GM12878 (cell line): Measurements from ENCODE around the gene GANC. TPM values are rescaled to one million over a fixed set of nuclear protein-coding genes. Genes with fewer than 3 reads are reported as not detected.

Experiments
- BMI1 ChIP-seq: fragments of 450-650 bp; IDR thresholded peaks from 2 replicates; pipeline ENCODE4 v1.6.1; 2016; ENCODE audit warnings: mild to moderate bottlenecking, moderate library complexity, borderline replicate concordance
- RELA ChIP-seq: fragments of 450-650 bp; IDR thresholded peaks from 2 replicates; pipeline ENCODE4 v1.8.0; 2014; ENCODE audit warnings: borderline replicate concordance; ENCODE audit not compliant: partially characterized antibody
- SIX5 ChIP-seq: IDR thresholded peaks from 2 replicates; pipeline ENCODE4 v1.6.1; 2011; ENCODE audit warnings: mild to moderate bottlenecking, low read depth, low read length, moderate library complexity; ENCODE audit not compliant: severe bottlenecking
- SREBF2 ChIP-seq: IDR thresholded peaks from 2 replicates; pipeline ENCODE4 v1.6.1; 2012; ENCODE audit warnings: mild to moderate bottlenecking, low read length
- STAT1 ChIP-seq: fragments of 450-650 bp; conservative IDR thresholded peaks from 2 replicates; pipeline ENCODE4 v1.6.1; 2014; ENCODE audit warnings: antibody characterized with exemption, mild to moderate bottlenecking
- STAT3 ChIP-seq: IDR thresholded peaks from 2 replicates; pipeline ENCODE4 v1.6.1; 2011; ENCODE audit warnings: low read depth, low read length, improper control_type of control experiment
- polyA plus RNA-seq, 11 experiments: library from polyadenylated mRNA; depleted of rRNA in 4 of 11; unstranded in 6 of 11; stranded (reverse) in 5 of 11; fragments of >200 nt; fragmentation: Nextera tagmentation in 4 of 11; fragmentation: Illumina TruSeq in 1 of 11; extraction: Ambion mirVana in 4 of 11; extraction: Trizol in 1 of 11; gene quantifications; 1 replicate in 1 of 11; 2 replicates in 10 of 11; pipeline versions ENCODE4 v1.2.1 to v1.2.3, GENCODE V29; 2011 to 2016; ENCODE audit warnings: inconsistent platforms in 2 of 11, missing spikeins in 2 of 11, low read depth in 1 of 11
- total RNA-seq, 4 experiments: library from RNA; depleted of rRNA in 3 of 4; stranded (reverse); fragments of >200 nt in 3 of 4; fragmentation: Illumina TruSeq in 1 of 4; extraction: Trizol in 1 of 4; gene quantifications; 2 replicates each; pipeline versions ENCODE4 v1.2.1 to v1.2.3, GENCODE V29; 2013 to 2021
- TF ChIP-seq, protein P1 (sequence below): fragments of 450-650 bp; IDR thresholded peaks from 2 replicates; pipeline ENCODE4 v1.6.1; 2017; ENCODE audit warnings: mild to moderate bottlenecking, moderate library complexity
- TF ChIP-seq, protein P2 (sequence below): fragments of 450-650 bp; IDR thresholded peaks from 2 replicates; pipeline ENCODE4 v1.6.1; 2017; ENCODE audit warnings: low read depth, mild to moderate bottlenecking, moderate library complexity

GANC gene
- total and polyA plus RNA-seq, 10 of the 15 experiments (the other 5 are each of a cell fraction or from before 2014, with no cell fraction given): 11.3 to 35.3 (median 23.0) TPM

DNA sequence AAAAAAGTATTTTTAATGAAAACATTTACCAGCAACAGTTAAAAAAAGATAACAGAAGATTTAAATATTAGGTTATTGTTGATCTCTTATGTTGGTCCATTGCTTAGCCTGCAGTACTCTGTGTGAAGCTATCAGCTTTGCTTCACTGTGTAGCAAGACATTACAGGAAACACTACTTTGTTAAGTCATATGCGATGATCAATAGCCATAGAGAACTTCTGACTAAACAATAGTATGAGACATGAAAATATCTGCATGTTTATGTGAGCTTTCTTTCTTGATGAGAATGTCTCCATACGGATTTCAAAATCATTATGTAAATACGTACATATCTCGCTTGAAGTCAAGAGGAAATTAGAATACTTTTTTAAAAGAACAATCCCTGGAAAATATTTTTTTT is 59.3 kb downstream of the GANC start (continued):
- TF ChIP-seq, protein P1, sequence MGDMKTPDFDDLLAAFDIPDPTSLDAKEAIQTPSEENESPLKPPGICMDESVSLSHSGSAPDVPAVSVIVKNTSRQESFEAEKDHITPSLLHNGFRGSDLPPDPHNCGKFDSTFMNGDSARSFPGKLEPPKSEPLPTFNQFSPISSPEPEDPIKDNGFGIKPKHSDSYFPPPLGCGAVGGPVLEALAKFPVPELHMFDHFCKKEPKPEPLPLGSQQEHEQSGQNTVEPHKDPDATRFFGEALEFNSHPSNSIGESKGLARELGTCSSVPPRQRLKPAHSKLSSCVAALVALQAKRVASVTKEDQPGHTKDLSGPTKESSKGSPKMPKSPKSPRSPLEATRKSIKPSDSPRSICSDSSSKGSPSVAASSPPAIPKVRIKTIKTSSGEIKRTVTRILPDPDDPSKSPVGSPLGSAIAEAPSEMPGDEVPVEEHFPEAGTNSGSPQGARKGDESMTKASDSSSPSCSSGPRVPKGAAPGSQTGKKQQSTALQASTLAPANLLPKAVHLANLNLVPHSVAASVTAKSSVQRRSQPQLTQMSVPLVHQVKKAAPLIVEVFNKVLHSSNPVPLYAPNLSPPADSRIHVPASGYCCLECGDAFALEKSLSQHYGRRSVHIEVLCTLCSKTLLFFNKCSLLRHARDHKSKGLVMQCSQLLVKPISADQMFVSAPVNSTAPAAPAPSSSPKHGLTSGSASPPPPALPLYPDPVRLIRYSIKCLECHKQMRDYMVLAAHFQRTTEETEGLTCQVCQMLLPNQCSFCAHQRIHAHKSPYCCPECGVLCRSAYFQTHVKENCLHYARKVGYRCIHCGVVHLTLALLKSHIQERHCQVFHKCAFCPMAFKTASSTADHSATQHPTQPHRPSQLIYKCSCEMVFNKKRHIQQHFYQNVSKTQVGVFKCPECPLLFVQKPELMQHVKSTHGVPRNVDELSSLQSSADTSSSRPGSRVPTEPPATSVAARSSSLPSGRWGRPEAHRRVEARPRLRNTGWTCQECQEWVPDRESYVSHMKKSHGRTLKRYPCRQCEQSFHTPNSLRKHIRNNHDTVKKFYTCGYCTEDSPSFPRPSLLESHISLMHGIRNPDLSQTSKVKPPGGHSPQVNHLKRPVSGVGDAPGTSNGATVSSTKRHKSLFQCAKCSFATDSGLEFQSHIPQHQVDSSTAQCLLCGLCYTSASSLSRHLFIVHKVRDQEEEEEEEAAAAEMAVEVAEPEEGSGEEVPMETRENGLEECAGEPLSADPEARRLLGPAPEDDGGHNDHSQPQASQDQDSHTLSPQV: no peak
- TF ChIP-seq STAT3: no peak
- no peak for TF ChIP-seq SIX5
- TF ChIP-seq SREBF2: no peak
- TF ChIP-seq, protein P2, sequence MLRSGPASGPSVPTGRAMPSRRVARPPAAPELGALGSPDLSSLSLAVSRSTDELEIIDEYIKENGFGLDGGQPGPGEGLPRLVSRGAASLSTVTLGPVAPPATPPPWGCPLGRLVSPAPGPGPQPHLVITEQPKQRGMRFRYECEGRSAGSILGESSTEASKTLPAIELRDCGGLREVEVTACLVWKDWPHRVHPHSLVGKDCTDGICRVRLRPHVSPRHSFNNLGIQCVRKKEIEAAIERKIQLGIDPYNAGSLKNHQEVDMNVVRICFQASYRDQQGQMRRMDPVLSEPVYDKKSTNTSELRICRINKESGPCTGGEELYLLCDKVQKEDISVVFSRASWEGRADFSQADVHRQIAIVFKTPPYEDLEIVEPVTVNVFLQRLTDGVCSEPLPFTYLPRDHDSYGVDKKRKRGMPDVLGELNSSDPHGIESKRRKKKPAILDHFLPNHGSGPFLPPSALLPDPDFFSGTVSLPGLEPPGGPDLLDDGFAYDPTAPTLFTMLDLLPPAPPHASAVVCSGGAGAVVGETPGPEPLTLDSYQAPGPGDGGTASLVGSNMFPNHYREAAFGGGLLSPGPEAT: no peak
- TF ChIP-seq BMI1: no peak
- no peak for TF ChIP-seq RELA
- no peak for TF ChIP-seq STAT1
